WTC11 (cell line): ENCODE measurements around the gene RNF224.

Source experiments
- NFE2L1 ChIP-seq: sonication (generic); formaldehyde crosslinking; IDR thresholded peaks from 2 replicates; pipeline ENCODE4 v1.8.1; 2023; ENCODE audit warnings: missing genetic modification reagents
- NR3C1 ChIP-seq: sonication (generic); formaldehyde crosslinking; conservative IDR thresholded peaks from 2 replicates; pipeline ENCODE4 v1.8.1; 2023; ENCODE audit warnings: low read depth, mild to moderate bottlenecking, missing genetic modification reagents
- TCF7 ChIP-seq: sonication (generic); formaldehyde crosslinking; IDR thresholded peaks from 2 replicates; pipeline ENCODE4 v1.8.0; 2022; ENCODE audit warnings: mild to moderate bottlenecking, low read depth, missing genetic modification reagents, moderate library complexity
- ZNF425 ChIP-seq: fragments of 250-450 bp; sonication (Bioruptor Pico); conservative IDR thresholded peaks from 2 replicates; pipeline ENCODE4 v1.9.0; 2021; ENCODE audit warnings: mild to moderate bottlenecking
- ZNF671 ChIP-seq: fragments of 250-450 bp; sonication (Bioruptor Pico); IDR thresholded peaks from 2 replicates; pipeline ENCODE4 v1.8.0; 2021; ENCODE audit warnings: mild to moderate bottlenecking
- TF ChIP-seq, protein P1 (sequence below): fragments of 200-600 bp; IDR thresholded peaks from 2 replicates; pipeline ENCODE4 v1.8.0; 2022; ENCODE audit warnings: antibody characterized with exemption
- TF ChIP-seq, protein P2 (sequence below): sonication (generic); formaldehyde crosslinking; IDR thresholded peaks from 2 replicates; pipeline ENCODE4 v1.8.0; 2022; ENCODE audit warnings: mild to moderate bottlenecking, missing genetic modification reagents

DNA sequence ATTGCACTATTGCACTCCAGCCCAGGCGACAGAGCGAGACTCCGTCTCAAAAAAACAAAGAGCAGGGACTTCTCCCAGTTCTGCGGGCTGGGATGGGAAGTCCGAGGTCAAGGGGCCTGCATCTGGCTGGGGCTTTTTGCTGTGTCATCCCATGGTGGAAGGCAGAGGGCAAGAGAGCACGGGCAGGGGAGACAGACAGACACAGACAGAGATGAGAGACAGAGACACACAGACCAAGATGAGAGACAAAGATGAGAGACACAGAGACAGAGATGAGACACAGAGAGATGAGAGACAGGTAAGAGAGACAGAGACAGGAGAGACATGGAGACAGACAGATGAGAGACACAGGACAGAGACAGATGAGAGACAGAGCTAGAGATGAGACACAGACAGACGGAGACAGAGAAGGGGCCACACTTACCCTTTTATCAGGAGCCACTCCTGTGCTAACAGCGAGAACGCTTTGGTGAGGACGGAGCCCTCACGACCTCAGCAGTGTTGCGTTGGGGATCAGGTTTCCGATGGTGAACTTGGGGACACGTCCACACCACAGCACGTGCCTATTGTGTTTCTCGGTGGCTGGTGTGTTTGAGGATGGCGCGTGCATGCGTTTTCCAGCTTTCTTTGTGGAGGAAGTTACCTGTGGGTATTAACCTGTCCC is 41.4 kb downstream of the RNF224 start:
- TF ChIP-seq ZNF671 (no peak), NFE2L1 (CRISPR knock-in tag) (no peak), ZNF425 (CRISPR knock-in tag) (no peak), TCF7 (CRISPR knock-in tag) (no peak), NR3C1 (CRISPR knock-in tag) (no peak)
- TF ChIP-seq, protein P1, sequence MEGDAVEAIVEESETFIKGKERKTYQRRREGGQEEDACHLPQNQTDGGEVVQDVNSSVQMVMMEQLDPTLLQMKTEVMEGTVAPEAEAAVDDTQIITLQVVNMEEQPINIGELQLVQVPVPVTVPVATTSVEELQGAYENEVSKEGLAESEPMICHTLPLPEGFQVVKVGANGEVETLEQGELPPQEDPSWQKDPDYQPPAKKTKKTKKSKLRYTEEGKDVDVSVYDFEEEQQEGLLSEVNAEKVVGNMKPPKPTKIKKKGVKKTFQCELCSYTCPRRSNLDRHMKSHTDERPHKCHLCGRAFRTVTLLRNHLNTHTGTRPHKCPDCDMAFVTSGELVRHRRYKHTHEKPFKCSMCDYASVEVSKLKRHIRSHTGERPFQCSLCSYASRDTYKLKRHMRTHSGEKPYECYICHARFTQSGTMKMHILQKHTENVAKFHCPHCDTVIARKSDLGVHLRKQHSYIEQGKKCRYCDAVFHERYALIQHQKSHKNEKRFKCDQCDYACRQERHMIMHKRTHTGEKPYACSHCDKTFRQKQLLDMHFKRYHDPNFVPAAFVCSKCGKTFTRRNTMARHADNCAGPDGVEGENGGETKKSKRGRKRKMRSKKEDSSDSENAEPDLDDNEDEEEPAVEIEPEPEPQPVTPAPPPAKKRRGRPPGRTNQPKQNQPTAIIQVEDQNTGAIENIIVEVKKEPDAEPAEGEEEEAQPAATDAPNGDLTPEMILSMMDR: no peak
- TF ChIP-seq, protein P2, sequence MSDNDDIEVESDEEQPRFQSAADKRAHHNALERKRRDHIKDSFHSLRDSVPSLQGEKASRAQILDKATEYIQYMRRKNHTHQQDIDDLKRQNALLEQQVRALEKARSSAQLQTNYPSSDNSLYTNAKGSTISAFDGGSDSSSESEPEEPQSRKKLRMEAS (CRISPR knock-in tag): no peak
